ENCODE results near the gene CFAP74.

- TF ChIP-seq CTCF (optimal IDR thresholded peaks at IDR 0.05 in 1 of 3, IDR thresholded peaks at IDR 0.05 in 1 of 3, conservative IDR thresholded peaks at IDR 0.05 in 1 of 3; ENCODE audit: extremely low read depth in 1 of 3, insufficient read depth in 2 of 3, low read length in 3 of 3) (no peak), EZH2 (IDR thresholded peaks at IDR 0.05; ENCODE audit: low read length) (no peak)
Measured at GRCh38 chr1:2027961-2028583, 24.5 kb upstream of the CFAP74 start.
